ENCODE data around the gene LMX1B. TPM values are rescaled to one million over a fixed set of nuclear protein-coding genes. Genes with fewer than 3 reads are reported as not detected.

LMX1B gene
- total and polyA plus RNA-seq, 2 of the 4 experiments (the other 2 are of a cell fraction) = not detected

DNA sequence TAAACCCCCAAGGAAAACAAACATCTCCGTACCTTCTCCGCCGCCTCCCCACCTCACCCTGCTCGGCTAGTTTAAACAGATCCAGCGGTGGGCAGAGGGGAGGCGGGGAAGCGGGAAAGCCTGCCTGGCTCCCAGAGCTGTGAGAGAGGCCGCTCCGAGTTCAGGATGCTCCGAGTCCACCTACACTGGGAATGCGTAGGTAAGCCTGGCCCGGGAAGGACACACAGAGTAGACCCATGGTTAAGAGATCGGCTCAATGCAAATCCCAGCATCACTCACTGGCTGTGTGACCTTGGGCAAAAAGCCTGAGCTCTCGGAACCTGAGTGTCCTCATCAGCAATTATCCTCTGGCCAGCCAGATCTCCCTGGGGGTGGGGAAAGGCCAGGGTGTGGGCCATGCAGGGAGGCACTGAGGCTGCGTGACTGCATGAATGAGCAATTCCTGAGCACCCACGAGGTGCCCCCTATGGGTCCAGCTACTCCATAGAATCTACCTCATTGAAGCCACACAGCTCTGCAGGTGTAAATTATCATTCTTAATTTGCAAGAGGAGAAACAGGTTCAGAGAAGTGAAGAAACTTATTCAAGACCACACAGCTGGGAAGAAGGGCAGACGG is 30.5 kb upstream of the LMX1B start:
- Histone ChIP-seq H3K4ac (ENCODE audit: low read depth, low read length) (no peak overlapping the region), H3K18ac (ENCODE audit: low read depth, low read length) (no peak overlapping the region), H4K91ac (ENCODE audit: insufficient read depth, low read depth, low read length) (no peak overlapping the region), H3K9me3 (ENCODE audit: control insufficient read depth, insufficient read depth, low read length) (no peaks in the 10 kb centered on the region), H3K4me2 (ENCODE audit: low read depth, low read length) (no peak overlapping the region), H4K5ac (ENCODE audit: low read depth, low read length) (no peak overlapping the region), H2BK15ac (ENCODE audit: low read depth, low read length) (no peak overlapping the region), H4K8ac (ENCODE audit: low read depth in 2 of 2, low read length in 2 of 2) (no peak overlapping the region), H2BK20ac (ENCODE audit: low read depth, low read length) (no peak overlapping the region), H3K79me1 (ENCODE audit: low read depth in 1 of 2, low read length in 2 of 2) (no peaks in the 10 kb centered on the region), H2BK120ac (ENCODE audit: low read depth, low read length) (no peak overlapping the region), H4K20me1 (ENCODE audit: insufficient read depth, low read length) (no peaks in the 10 kb centered on the region; the same call in 1 of the 2 replicates), H3K27me3 (ENCODE audit: control insufficient read depth, insufficient read depth, low read length) (peaks cover 72% of the 10 kb centered on the region), H2AK9ac (replicated peaks; ENCODE audit: low read depth, low read length, poor library complexity) (no peak overlapping the region), H2AFZ (replicated peaks; ENCODE audit: low read length, poor library complexity) (no peak overlapping the region), H2AK5ac (ENCODE audit: low read depth, low read length) (no peak overlapping the region), H3K36me3 (ENCODE audit: control insufficient read depth, insufficient read depth, low read length) (no peaks in the 10 kb centered on the region), H3K14ac (replicated peaks; ENCODE audit: low read depth, low read length) (no peak overlapping the region), H3K4me3 (ENCODE audit: insufficient read depth, low read depth, low read length) (no peak overlapping the region), H3K56ac (ENCODE audit: extremely low read depth, insufficient read depth, low read length) (no peak overlapping the region), H2BK5ac (ENCODE audit: low read depth, low read length, poor library complexity, severe bottlenecking) (no peak overlapping the region), H3K23ac (ENCODE audit: low read depth, low read length) (no peak overlapping the region), H3K27ac (ENCODE audit: insufficient read depth, low read length) (no peak overlapping the region), H3K4me1 (ENCODE audit: control insufficient read depth, insufficient read depth, low read length) (no peaks in the 10 kb centered on the region; the same call in 1 of the 2 replicates), H3K9me1 (ENCODE audit: insufficient read depth, low read length) (no peaks in the 10 kb centered on the region), H3K9ac (ENCODE audit: low read depth, low read length) (no peak overlapping the region)
- dilution Hi-C loops (cut with HindIII; ENCODE audit: low sequenced_read_pairs, unreplicated experiment) = no loop called here
- no peak for TF ChIP-seq RCOR1 (IDR thresholded peaks at IDR 0.05; ENCODE audit: insufficient replicate concordance, low read length)
- TF ChIP-seq ELK1 (IDR thresholded peaks at IDR 0.05; ENCODE audit: borderline replicate concordance, low read depth, low read length) = no peak
- TF ChIP-seq NFE2L2 (IDR thresholded peaks at IDR 0.05; ENCODE audit: low read depth, low read length) = no peak
- no peak for TF ChIP-seq RFX5 (IDR thresholded peaks at IDR 0.05; ENCODE audit: low read depth, low read length)
- TF ChIP-seq, protein P1, sequence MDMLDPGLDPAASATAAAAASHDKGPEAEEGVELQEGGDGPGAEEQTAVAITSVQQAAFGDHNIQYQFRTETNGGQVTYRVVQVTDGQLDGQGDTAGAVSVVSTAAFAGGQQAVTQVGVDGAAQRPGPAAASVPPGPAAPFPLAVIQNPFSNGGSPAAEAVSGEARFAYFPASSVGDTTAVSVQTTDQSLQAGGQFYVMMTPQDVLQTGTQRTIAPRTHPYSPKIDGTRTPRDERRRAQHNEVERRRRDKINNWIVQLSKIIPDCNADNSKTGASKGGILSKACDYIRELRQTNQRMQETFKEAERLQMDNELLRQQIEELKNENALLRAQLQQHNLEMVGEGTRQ (IDR thresholded peaks at IDR 0.05; ENCODE audit: low read depth, low read length) = no peak
- TF ChIP-seq BHLHE40 (IDR thresholded peaks at IDR 0.05; ENCODE audit: low read depth, low read length) = no peak
- TF ChIP-seq SMC3 (IDR thresholded peaks at IDR 0.05; ENCODE audit: low read depth, low read length) = no peak
- no peak for TF ChIP-seq MXI1 (IDR thresholded peaks at IDR 0.05; ENCODE audit: borderline replicate concordance, low read depth, low read length)
- TF ChIP-seq MAZ (IDR thresholded peaks at IDR 0.05; ENCODE audit: borderline replicate concordance, low read depth, low read length) = no peak
- TF ChIP-seq, protein P2, sequence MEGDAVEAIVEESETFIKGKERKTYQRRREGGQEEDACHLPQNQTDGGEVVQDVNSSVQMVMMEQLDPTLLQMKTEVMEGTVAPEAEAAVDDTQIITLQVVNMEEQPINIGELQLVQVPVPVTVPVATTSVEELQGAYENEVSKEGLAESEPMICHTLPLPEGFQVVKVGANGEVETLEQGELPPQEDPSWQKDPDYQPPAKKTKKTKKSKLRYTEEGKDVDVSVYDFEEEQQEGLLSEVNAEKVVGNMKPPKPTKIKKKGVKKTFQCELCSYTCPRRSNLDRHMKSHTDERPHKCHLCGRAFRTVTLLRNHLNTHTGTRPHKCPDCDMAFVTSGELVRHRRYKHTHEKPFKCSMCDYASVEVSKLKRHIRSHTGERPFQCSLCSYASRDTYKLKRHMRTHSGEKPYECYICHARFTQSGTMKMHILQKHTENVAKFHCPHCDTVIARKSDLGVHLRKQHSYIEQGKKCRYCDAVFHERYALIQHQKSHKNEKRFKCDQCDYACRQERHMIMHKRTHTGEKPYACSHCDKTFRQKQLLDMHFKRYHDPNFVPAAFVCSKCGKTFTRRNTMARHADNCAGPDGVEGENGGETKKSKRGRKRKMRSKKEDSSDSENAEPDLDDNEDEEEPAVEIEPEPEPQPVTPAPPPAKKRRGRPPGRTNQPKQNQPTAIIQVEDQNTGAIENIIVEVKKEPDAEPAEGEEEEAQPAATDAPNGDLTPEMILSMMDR (conservative IDR thresholded peaks at IDR 0.05; ENCODE audit: low read depth, low read length) = no peak
- TF ChIP-seq POLR2A (IDR thresholded peaks at IDR 0.05; ENCODE audit: low read depth, low read length) = no peak
- no peak for TF ChIP-seq CHD1 (IDR thresholded peaks at IDR 0.05; ENCODE audit: low read depth, low read length)
- TF ChIP-seq RAD21 (IDR thresholded peaks at IDR 0.05; ENCODE audit: low read length) = no peak
- ChIA-PET POLR2A (ENCODE audit: unreplicated experiment) (interaction anchor here (0.6 to 0.9 kb wide), 2 partner anchors 21 to 320 kb away, joined by 3 to 5 read pairs; no protein-coding TSS in a partner anchor), CTCF (no interaction called here)
- ATAC-seq (ENCODE audit: low read depth) (no peak), DNase-seq (no peak)
- 0% methylated on average over 3 of the region's 17 CpGs; no CpG with 5 or more reads in 1 of the 2 experiments for WGBS, 2 experiments (ENCODE audit: extremely low coverage in 2 of 2, insufficient read length in 1 of 2)
- no TSS peak for BruUV-seq (replicated peaks)
- in situ Hi-C loops (cut with MboI; ENCODE audit: low sequenced_read_pairs) = no loop called here
- intact Hi-C loops (cut with micrococcal nuclease) = no loop called here

Measured in IMR-90 (cell line).